Lower leg skin (tissue), 3 donors: Measurements from ENCODE around the gene SOCS7.

Experiments used
- CTCF ChIP-seq, 3 donors: fragments of 450-650 bp; IDR thresholded peaks; one replicate each; pipeline ENCODE4 v1.5.1; 2016; ENCODE audit warnings: antibody characterized with exemption in 3 of 3, mild to moderate bottlenecking in 3 of 3, moderate library complexity in 2 of 3
- POLR2A ChIP-seq, 2 donors: fragments of 450-650 bp; IDR thresholded peaks; one replicate each; pipeline ENCODE4 v1.6.1; 2016 to 2017; ENCODE audit warnings: antibody characterized with exemption in 2 of 2, mild to moderate bottlenecking in 1 of 2, moderate library complexity in 1 of 2

- TF ChIP-seq CTCF (IDR thresholded peaks at IDR 0.05): no peak
- no peak for TF ChIP-seq POLR2A (IDR thresholded peaks at IDR 0.05)
Measured at GRCh38 chr17:38334480-38335364, 16.9 kb upstream of the SOCS7 start.
